Astrocyte (in vitro differentiated cells and primary cell): ENCODE data around the gene CHAF1B. TPM values are rescaled to one million over a fixed set of nuclear protein-coding genes. Genes with fewer than 3 reads are reported as not detected.

Experiments
- total RNA-seq: library from RNA; stranded (reverse); gene quantifications from 2 replicates; pipeline ENCODE4 v1.2.1, GENCODE V29; 2021

The CHAF1B gene
- total RNA-seq, 1 donor from 2014 or later = 2.8 TPM

Other genes starting within 250 kb of the CHAF1B start
- 22.2 and 26.1 TPM in 2 replicates for gene DOP1B, start 228.6 kb upstream of the CHAF1B start, total RNA-seq
- gene MORC3, start 65.2 kb upstream of the CHAF1B start, total RNA-seq = 27.5 and 29.2 TPM in 2 replicates
- not detected in 2 replicates for gene CLDN14, start 94.7 kb downstream of the CHAF1B start, total RNA-seq